SU-DHL-6 (cell line): ENCODE measurements around the gene GPRC5A.

Source experiments
- EZH2phosphoT487 ChIP-seq: fragments of 200-600 bp; sonication (generic), shearing (Covaris generic); conservative IDR thresholded peaks from 2 replicates; pipeline ENCODE4 v1.6.1; 2018; ENCODE audit warnings: mild to moderate bottlenecking, antibody characterized with exemption, low read length, moderate library complexity, mixed read lengths
- TF ChIP-seq, protein P1 (sequence below): fragments of 200-600 bp; sonication (generic); IDR thresholded peaks from one replicate; pipeline ENCODE4 v1.5.1; 2017; ENCODE audit warnings: antibody characterized with exemption, mild to moderate bottlenecking, low read length, moderate library complexity; ENCODE audit not compliant: insufficient read depth, poor library complexity, severe bottlenecking

- TF ChIP-seq, protein P1, sequence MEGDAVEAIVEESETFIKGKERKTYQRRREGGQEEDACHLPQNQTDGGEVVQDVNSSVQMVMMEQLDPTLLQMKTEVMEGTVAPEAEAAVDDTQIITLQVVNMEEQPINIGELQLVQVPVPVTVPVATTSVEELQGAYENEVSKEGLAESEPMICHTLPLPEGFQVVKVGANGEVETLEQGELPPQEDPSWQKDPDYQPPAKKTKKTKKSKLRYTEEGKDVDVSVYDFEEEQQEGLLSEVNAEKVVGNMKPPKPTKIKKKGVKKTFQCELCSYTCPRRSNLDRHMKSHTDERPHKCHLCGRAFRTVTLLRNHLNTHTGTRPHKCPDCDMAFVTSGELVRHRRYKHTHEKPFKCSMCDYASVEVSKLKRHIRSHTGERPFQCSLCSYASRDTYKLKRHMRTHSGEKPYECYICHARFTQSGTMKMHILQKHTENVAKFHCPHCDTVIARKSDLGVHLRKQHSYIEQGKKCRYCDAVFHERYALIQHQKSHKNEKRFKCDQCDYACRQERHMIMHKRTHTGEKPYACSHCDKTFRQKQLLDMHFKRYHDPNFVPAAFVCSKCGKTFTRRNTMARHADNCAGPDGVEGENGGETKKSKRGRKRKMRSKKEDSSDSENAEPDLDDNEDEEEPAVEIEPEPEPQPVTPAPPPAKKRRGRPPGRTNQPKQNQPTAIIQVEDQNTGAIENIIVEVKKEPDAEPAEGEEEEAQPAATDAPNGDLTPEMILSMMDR: no peak
- no peak for TF ChIP-seq EZH2phosphoT487
Measured at GRCh38 chr12:12882288-12882687, 9.1 kb upstream of the GPRC5A start.
